IPS-15b (cell line): ENCODE data around the gene BRAP.
"Not testable (repeated sequence)": the region's sequence is repeated elsewhere in the genome, so short reads cannot be mapped to it uniquely, and the experiment has no call there.

ENCODE experiments used
- H3K27me3 ChIP-seq: one replicate; pipeline ENCODE4 v1.6.1; 2013; ENCODE audit warnings: low read length; ENCODE audit not compliant: control insufficient read depth, insufficient read depth
- H3K36me3 ChIP-seq: one replicate; pipeline ENCODE4 v1.6.1; 2013; ENCODE audit warnings: low read length; ENCODE audit not compliant: control insufficient read depth, insufficient read depth
- H3K4me1 ChIP-seq: one replicate; pipeline ENCODE4 v1.6.1; 2013; ENCODE audit warnings: mild to moderate bottlenecking, low read length; ENCODE audit not compliant: control insufficient read depth, insufficient read depth
- H3K4me3 ChIP-seq: one replicate; pipeline ENCODE4 v1.5.1; 2013; ENCODE audit warnings: low read depth, low read length
- H3K9ac ChIP-seq: one replicate; pipeline ENCODE4 v1.6.1; 2013; ENCODE audit warnings: low read depth, mild to moderate bottlenecking, low read length
- H3K9me3 ChIP-seq: one replicate; pipeline ENCODE4 v1.6.1; 2013; ENCODE audit warnings: mild to moderate bottlenecking, low read length; ENCODE audit not compliant: control insufficient read depth, insufficient read depth

The BRAP gene

DNA sequence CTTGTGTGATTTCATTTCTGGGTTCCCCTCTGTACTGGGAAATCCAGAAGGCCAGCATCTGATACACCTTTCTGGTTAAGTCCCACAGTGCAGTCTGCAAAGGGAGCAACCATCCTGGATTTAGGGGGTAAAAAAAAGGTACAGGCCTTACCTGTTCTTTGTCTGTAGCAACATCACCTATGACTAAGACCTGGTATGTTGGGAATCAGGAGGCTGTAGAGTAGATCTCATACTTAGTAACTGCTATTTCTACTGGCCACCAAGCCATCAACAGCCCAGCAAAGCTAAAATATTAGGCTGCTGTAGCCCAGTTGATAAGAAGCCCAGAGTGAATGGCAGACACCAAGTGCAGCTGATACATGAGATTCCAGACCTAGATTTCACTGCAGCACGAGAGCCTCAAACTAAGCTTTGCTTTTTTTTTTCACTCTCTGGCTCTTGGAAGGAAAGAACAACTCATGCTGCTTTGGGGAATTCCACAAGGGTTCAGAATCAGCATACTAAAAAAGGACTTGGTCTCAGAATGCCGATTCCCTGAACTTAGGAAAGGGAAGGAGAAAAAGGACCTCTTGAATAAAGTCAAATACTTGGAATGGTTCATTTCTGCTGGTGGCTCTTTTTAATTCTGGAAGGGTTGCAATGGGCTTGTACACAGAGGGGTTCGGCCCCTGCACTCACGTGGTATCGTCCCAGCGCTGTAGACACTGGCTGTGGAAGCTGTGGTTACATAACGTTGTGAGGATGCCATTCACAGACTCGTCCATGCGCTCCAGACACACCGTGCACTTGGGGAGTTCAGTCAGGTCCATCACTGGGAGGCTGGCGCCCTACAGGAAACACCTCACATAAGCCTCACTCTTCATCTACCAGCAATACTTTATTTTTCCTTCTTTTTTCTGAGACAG is 20.5 kb downstream of the BRAP start:
- H3K36me3 ChIP-seq = peaks cover 7% of the 10 kb centered on the region
- no peak overlapping the region for H3K9ac ChIP-seq

DNA sequence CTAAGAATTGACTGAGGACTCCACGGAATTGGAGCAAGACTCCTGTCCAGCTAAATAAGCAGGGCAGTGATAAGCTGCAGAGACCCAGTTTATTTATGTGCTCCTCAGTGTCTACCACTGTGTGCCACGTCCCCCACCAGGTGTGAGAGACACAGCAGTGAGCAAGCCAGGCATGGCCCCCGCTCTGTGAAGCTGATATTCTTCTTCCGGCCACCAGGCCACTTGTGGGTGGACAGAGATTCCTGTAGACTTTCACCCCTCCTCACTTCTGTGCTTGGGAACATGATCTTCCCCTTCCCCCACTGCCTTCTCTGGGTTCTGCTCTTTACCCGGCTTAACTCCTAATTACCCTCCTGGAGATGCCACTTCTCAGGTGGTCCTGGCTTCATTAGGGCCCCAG is 21.3 kb downstream of the BRAP start:
- no peaks in the 10 kb centered on the region for H3K27me3 ChIP-seq
- H3K4me1 ChIP-seq = no peaks in the 10 kb centered on the region
- peaks cover 6% of the 10 kb centered on the region for H3K36me3 ChIP-seq
- no peak overlapping the region for H3K9ac ChIP-seq
- H3K4me3 ChIP-seq = no peak overlapping the region
- H3K9me3 ChIP-seq = no peaks in the 10 kb centered on the region

More for the DNA sequence above, 20.5 kb downstream of the BRAP start:
- Histone ChIP-seq H3K9me3 (no peaks in the 10 kb centered on the region), H3K27me3 (no peaks in the 10 kb centered on the region), H3K4me3 (no peak overlapping the region), H3K4me1 (no peaks in the 10 kb centered on the region)

GRCh38 chr12:111656016-111656415 is 29.7 kb downstream of the BRAP start:
- Histone ChIP-seq H3K9ac (no peak overlapping the region), H3K4me1 (no peaks in the 10 kb centered on the region), H3K4me3 (no peak overlapping the region), H3K9me3 (no peaks in the 10 kb centered on the region), H3K27me3 (no peaks in the 10 kb centered on the region), H3K36me3 (peaks cover 22% of the 10 kb centered on the region)

DNA sequence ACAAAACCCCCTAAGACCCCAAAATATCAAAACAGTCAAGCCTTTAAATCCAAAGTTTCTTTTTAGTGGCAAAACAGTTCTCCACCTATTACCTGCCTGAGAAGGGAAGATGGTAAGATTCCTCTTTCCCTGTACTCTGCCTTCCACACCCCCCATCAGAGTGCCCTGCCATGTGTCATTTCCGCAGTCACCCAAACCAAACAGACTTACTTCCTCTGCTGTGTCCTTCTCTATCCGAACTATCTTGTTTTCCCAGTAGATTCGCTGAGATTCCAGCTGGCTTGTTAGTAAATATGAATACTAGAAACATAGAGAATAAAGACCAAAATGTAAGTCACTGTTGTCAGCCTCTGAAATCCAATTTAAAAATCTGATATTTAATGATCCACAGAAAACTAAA is 30.4 kb downstream of the BRAP start:
- H3K9me3 ChIP-seq = no peaks in the 10 kb centered on the region
- peaks cover 22% of the 10 kb centered on the region for H3K36me3 ChIP-seq
- H3K27me3 ChIP-seq = no peaks in the 10 kb centered on the region
- H3K9ac ChIP-seq = no peak overlapping the region
- H3K4me3 ChIP-seq = no peak overlapping the region
- no peaks in the 10 kb centered on the region for H3K4me1 ChIP-seq

DNA sequence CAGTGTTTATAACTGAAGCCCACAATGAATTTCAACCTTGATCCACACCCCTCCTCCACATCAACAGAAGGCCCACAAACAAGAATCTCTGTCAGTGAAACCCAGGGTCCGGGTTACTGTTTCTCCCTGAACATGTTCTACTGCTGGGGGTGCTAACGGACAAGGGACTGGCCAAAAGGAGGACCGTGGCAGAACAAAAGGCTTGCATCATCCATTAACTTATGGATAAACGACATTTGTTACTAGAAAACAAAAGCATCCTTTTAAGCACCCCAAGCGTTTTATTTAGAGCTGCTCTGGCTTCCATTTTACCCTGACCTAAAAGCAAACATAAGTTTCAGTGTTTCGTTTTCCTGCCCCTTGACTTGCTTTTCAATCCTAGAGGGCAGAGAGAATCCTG is 32.2 kb downstream of the BRAP start:
- H3K9me3 ChIP-seq = no peaks in the 10 kb centered on the region
- no peak overlapping the region for H3K9ac ChIP-seq
- H3K36me3 ChIP-seq = peaks cover 27% of the 10 kb centered on the region
- H3K4me3 ChIP-seq = no peak overlapping the region
- H3K4me1 ChIP-seq = no peaks in the 10 kb centered on the region
- no peaks in the 10 kb centered on the region for H3K27me3 ChIP-seq

- not testable (repeated sequence) for H3K4me1 ChIP-seq, H3K9ac ChIP-seq, H3K27me3 ChIP-seq, H3K4me3 ChIP-seq, H3K9me3 ChIP-seq
- H3K36me3 ChIP-seq = peaks cover 25% of the 10 kb centered on the region
These were observed 33.2 kb downstream of the BRAP start for GRCh38 chr12:111652530-111652929.

- no peaks in the 10 kb centered on the region for H3K4me1 ChIP-seq
- H3K27me3 ChIP-seq = no peaks in the 10 kb centered on the region
- no peak overlapping the region for H3K4me3 ChIP-seq
- no peaks in the 10 kb centered on the region for H3K9me3 ChIP-seq
- H3K9ac ChIP-seq = no peak overlapping the region
- peaks cover 20% of the 10 kb centered on the region for H3K36me3 ChIP-seq
These were observed 34.8 kb downstream of the BRAP start for GRCh38 chr12:111650912-111651311.

- Histone ChIP-seq H3K4me3 (no peak overlapping the region), H3K4me1 (no peaks in the 10 kb centered on the region), H3K9ac (no peak overlapping the region), H3K27me3 (no peaks in the 10 kb centered on the region), H3K36me3 (peaks cover 19% of the 10 kb centered on the region), H3K9me3 (no peaks in the 10 kb centered on the region)
These were observed 40.3 kb downstream of the BRAP start for GRCh38 chr12:111645433-111645832.

DNA sequence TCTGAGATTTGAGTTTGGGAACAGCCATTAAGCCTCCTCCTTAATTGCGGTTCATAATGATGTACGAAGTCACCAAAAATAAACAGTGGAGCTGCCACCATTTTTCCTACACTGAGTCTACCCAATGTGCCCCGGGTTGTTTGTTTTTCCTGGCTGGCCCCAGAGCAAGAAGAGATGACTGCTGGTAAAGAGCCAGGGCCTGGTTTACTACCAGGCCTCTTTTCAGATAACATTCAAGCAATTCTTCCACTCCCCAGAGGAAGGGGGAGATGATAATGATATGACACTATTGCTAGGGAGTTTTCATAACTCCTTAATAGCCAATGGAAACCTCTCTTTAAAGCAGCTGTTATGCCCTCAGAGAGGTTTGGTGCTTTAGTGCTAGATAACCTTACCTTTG is 42.3 kb downstream of the BRAP start:
- Histone ChIP-seq H3K9me3 (no peaks in the 10 kb centered on the region), H3K36me3 (peaks cover 11% of the 10 kb centered on the region), H3K4me1 (no peaks in the 10 kb centered on the region), H3K9ac (no peak overlapping the region), H3K27me3 (no peaks in the 10 kb centered on the region), H3K4me3 (no peak overlapping the region)

DNA sequence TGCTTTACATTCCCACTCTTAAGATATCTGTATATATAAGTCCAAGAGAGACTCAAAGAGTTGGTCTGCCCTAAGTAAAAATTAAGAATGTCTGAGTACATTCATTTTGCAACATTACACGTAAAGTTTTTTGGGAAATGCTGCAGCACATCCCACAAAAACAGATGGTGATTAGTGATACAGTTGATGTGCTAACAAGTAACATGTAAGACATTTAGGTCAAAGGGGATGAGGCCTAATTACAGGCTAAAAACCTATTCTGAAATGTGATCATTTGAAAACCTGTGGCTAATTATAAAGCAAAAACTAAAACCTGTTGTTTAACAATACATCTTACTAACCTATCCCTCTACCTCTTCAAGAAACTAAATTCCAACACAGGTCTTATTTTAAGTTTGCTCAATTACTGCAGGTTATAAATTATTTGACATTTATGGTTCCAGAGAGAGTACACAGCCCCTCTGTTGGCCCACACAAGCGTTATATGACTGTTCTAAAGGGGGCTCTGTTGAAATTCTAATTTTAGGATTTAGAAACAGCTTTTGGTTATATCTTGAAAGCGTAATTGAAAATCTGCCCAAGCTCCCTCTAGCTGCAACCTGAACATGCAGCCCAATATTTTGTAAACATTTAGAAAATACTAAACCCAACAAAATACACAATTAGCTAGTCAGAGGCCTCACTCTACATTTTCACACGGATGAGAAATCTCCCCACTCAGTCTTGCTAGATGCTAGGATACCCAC is 42.9 kb downstream of the BRAP start:
- no peaks in the 10 kb centered on the region for H3K4me1 ChIP-seq
- no peak overlapping the region for H3K9ac ChIP-seq
- no peaks in the 10 kb centered on the region for H3K27me3 ChIP-seq
- no peak overlapping the region for H3K4me3 ChIP-seq
- no peaks in the 10 kb centered on the region for H3K9me3 ChIP-seq
- peaks cover 11% of the 10 kb centered on the region for H3K36me3 ChIP-seq

- H3K4me3 ChIP-seq = no peak overlapping the region
- H3K9ac ChIP-seq = no peak overlapping the region
- H3K9me3 ChIP-seq = no peaks in the 10 kb centered on the region
- peaks cover 12% of the 10 kb centered on the region for H3K4me1 ChIP-seq
- H3K27me3 ChIP-seq = no peaks in the 10 kb centered on the region
- H3K36me3 ChIP-seq = peaks cover 11% of the 10 kb centered on the region
These were observed 45.2 kb downstream of the BRAP start for GRCh38 chr12:111640506-111640905.

GRCh38 chr12:111638556-111638955 is 47.2 kb downstream of the BRAP start:
- Histone ChIP-seq H3K9me3 (no peaks in the 10 kb centered on the region), H3K4me1 (peaks cover 14% of the 10 kb centered on the region), H3K27me3 (no peaks in the 10 kb centered on the region), H3K9ac (no peak overlapping the region), H3K36me3 (peaks cover 1% of the 10 kb centered on the region), H3K4me3 (no peak overlapping the region)
